Trophoblast cell (in vitro differentiated cells and primary cell): ENCODE measurements around the gene HS3ST3A1.

Experiments
- DNase-seq, 2 donors: peaks; one replicate each; pipeline ENCODE4 v3.0.0-alpha.2; 2016
- H2AFZ ChIP-seq: 2 replicates; pipeline ENCODE4 v1.6.1; 2013; ENCODE audit warnings: low read length, moderate library complexity, mild to moderate bottlenecking; ENCODE audit not compliant: insufficient read depth, poor library complexity
- H2AK5ac ChIP-seq: 2 replicates; pipeline ENCODE4 v1.6.1; 2013; ENCODE audit warnings: mild to moderate bottlenecking, low read length
- H2BK120ac ChIP-seq: 2 replicates; pipeline ENCODE4 v1.6.1; 2013; ENCODE audit warnings: low read length, mild to moderate bottlenecking, moderate library complexity; ENCODE audit not compliant: insufficient read depth, poor library complexity
- H2BK12ac ChIP-seq: 2 replicates; pipeline ENCODE4 v1.6.1; 2013; ENCODE audit warnings: mild to moderate bottlenecking, low read length, moderate library complexity
- H2BK5ac ChIP-seq: 2 replicates; pipeline ENCODE4 v1.6.1; 2013; ENCODE audit warnings: low read length, low read depth, moderate library complexity, mild to moderate bottlenecking; ENCODE audit not compliant: poor library complexity
- H3K14ac ChIP-seq: 2 replicates; pipeline ENCODE4 v1.6.1; 2013; ENCODE audit warnings: mild to moderate bottlenecking, low read length
- H3K18ac ChIP-seq: 2 replicates; pipeline ENCODE4 v1.6.1; 2013; ENCODE audit warnings: mild to moderate bottlenecking, low read length
- H3K23ac ChIP-seq: 2 replicates; pipeline ENCODE4 v1.6.1; 2013; ENCODE audit warnings: low read length
- H3K27ac ChIP-seq: 2 replicates; pipeline ENCODE4 v1.5.1; 2013; ENCODE audit warnings: low read depth, mild to moderate bottlenecking, inconsistent platforms, low read length, moderate library complexity
- H3K27me3 ChIP-seq: 2 replicates; pipeline ENCODE4 v1.6.1; 2013; ENCODE audit warnings: inconsistent platforms, mild to moderate bottlenecking, low read length, moderate library complexity; ENCODE audit not compliant: insufficient read depth
- H3K36me3 ChIP-seq, 2 experiments: 1 replicate in 1 of 2; 2 replicates in 1 of 2; pipeline ENCODE4 v1.6.1; 2013; ENCODE audit warnings: low read length in 2 of 2, mild to moderate bottlenecking in 2 of 2, moderate library complexity in 1 of 2; ENCODE audit not compliant: insufficient read depth in 2 of 2, control insufficient read depth in 1 of 2
- H3K4ac ChIP-seq: 2 replicates; pipeline ENCODE4 v1.6.1; 2013; ENCODE audit warnings: low read depth, mild to moderate bottlenecking, low read length, moderate library complexity
- H3K4me1 ChIP-seq, 2 experiments: 1 replicate in 1 of 2; 2 replicates in 1 of 2; pipeline ENCODE4 v1.6.1; 2013; ENCODE audit warnings: low read length in 2 of 2, mild to moderate bottlenecking in 2 of 2, moderate library complexity in 1 of 2; ENCODE audit not compliant: insufficient read depth in 2 of 2, control insufficient read depth in 1 of 2
- H3K4me2 ChIP-seq: 2 replicates; pipeline ENCODE4 v1.6.1; 2013; ENCODE audit warnings: inconsistent platforms, mild to moderate bottlenecking, low read length, moderate library complexity
- H3K4me3 ChIP-seq: 2 replicates; pipeline ENCODE4 v1.5.1; 2013; ENCODE audit warnings: mild to moderate bottlenecking, low read depth, low read length, inconsistent platforms
- H3K79me1 ChIP-seq: one replicate; pipeline ENCODE4 v1.6.1; 2013; ENCODE audit warnings: low read length
- H3K79me2 ChIP-seq: 2 replicates; pipeline ENCODE4 v1.6.1; 2013; ENCODE audit warnings: low read length, mild to moderate bottlenecking; ENCODE audit not compliant: control insufficient read depth, insufficient read depth, poor library complexity
- H3K9ac ChIP-seq: 2 replicates; pipeline ENCODE4 v1.6.1; 2013; ENCODE audit warnings: mild to moderate bottlenecking, low read length
- H3K9me3 ChIP-seq: 2 replicates; pipeline ENCODE4 v1.6.1; 2013; ENCODE audit warnings: low read depth, mild to moderate bottlenecking, control low read depth, inconsistent platforms, low read length; ENCODE audit not compliant: insufficient read depth
- H4K12ac ChIP-seq: 2 replicates; pipeline ENCODE4 v1.6.1; 2013; ENCODE audit warnings: low read depth, mild to moderate bottlenecking, low read length, moderate library complexity
- H4K8ac ChIP-seq: 2 replicates; pipeline ENCODE4 v1.6.1; 2013; ENCODE audit warnings: low read depth, mild to moderate bottlenecking, low read length, moderate library complexity
- H4K91ac ChIP-seq: one replicate; pipeline ENCODE4 v1.6.1; 2013; ENCODE audit warnings: low read depth, mild to moderate bottlenecking, low read length, moderate library complexity
- WGBS: extraction: QIAGEN DNeasy Blood & Tissue Kit; methylation state at CpG from one replicate; pipeline ENCODE4 v1.1.7; 2013; ENCODE audit warnings: missing lambda C conversion rate; ENCODE audit not compliant: insufficient read length, insufficient coverage; ENCODE audit errors: extremely low coverage; 5-methylcytosine and 5-hydroxymethylcytosine counted together

The HS3ST3A1 gene

GRCh38 chr17:13581925-13582324 lies 19.8 kb downstream of the HS3ST3A1 start:
- Histone ChIP-seq H4K12ac (no peak overlapping the region), H4K91ac (no peak overlapping the region), H2BK5ac (no peak overlapping the region), H3K4me3 (no peak overlapping the region), H3K79me1 (no peaks in the 10 kb centered on the region), H3K23ac (no peak overlapping the region), H3K18ac (no peak overlapping the region), H2BK120ac (no peak overlapping the region), H3K4me1 (no peaks in the 10 kb centered on the region), H3K4me2 (no peak overlapping the region), H3K27ac (no peak overlapping the region), H3K79me2 (no peaks in the 10 kb centered on the region), H3K4ac (no peak overlapping the region), H3K36me3 (no peaks in the 10 kb centered on the region), H4K8ac (no peak overlapping the region), H3K9ac (no peak overlapping the region), H3K9me3 (no peaks in the 10 kb centered on the region), H3K14ac (no peak overlapping the region), H3K27me3 (no peaks in the 10 kb centered on the region), H2BK12ac (no peak overlapping the region), H2AFZ (no peak overlapping the region), H2AK5ac (no peak overlapping the region)
- no peak for DNase-seq
- WGBS: no CpG with 5 or more reads among the region's 3 CpGs

DNA sequence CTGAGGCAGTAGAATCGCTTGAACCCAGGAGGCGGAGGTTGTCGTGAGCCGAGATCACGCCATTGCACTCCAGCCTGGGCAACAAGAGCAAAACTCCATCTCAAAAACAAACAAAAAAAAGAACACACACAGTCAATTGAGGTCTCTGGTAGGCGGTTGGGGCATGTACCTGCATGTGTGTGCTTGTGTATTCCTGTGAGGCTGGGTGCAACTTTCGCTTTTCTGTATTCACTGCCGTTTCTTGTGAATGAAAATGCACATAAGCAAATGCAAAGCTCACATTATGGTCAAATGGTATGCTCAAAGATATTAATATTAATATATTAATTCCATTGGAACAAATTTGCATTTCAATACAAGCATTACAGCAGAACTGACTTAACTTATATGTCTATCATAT lies 20.9 kb downstream of the HS3ST3A1 start:
- Histone ChIP-seq H3K23ac (no peak overlapping the region), H3K4me3 (no peak overlapping the region), H2BK5ac (no peak overlapping the region), H3K18ac (no peak overlapping the region), H3K79me1 (no peaks in the 10 kb centered on the region), H3K36me3 (no peaks in the 10 kb centered on the region), H3K14ac (no peak overlapping the region), H3K27me3 (no peaks in the 10 kb centered on the region), H4K12ac (no peak overlapping the region), H3K4ac (no peak overlapping the region), H3K4me2 (no peak overlapping the region), H3K9ac (no peak overlapping the region), H3K79me2 (no peaks in the 10 kb centered on the region), H2AK5ac (no peak overlapping the region), H2BK12ac (no peak overlapping the region), H4K8ac (no peak overlapping the region), H3K9me3 (no peaks in the 10 kb centered on the region), H2AFZ (no peak overlapping the region), H3K27ac (no peak overlapping the region), H4K91ac (no peak overlapping the region), H2BK120ac (no peak overlapping the region), H3K4me1 (no peaks in the 10 kb centered on the region)
- DNase-seq: no peak
- WGBS: no CpG with 5 or more reads among the region's 8 CpGs

DNA sequence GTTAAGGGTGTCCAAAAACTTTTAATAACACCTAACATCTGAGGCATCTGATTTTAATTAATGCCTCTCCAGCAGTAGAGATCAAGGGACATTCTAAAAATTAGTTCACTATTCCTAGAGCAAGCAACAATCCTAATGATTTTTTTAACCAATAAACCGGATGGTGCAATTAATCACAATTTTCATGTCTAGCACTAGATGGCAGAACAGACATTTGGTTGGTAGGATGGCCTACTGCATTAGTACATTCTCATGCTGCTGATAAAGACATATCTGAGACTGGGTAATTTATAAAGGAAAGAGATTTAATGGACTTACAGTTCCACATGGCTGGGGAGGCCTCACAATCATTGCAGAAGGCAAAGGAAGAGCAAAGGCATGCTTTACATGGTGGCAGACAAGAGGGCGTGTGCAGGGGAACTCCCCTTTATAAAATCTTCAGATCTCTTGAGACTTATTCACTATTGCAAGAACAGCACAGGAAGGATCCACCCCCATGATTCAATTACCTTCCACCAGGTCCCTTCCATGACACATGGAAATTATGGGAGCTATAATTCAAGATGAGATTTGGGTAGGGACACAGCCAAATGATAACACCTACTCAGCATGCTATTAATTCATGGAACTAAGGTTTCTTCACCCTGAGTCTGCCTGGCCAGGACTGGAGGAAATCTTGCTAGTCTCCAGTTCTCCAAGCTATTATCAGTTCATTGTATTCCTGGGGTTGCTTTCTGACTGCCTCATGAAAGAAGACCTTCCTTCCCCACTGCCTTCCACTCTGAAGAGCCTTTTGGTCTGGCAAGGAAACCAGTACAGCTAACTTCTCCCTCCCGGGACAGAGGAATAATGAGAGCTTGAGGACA lies 24.8 kb downstream of the HS3ST3A1 start:
- Histone ChIP-seq H4K12ac (no peak overlapping the region), H3K4me3 (no peak overlapping the region), H2AK5ac (no peak overlapping the region), H2BK120ac (no peak overlapping the region), H3K18ac (no peak overlapping the region), H3K27ac (no peak overlapping the region), H2BK5ac (no peak overlapping the region), H3K79me1 (no peaks in the 10 kb centered on the region), H3K27me3 (no peaks in the 10 kb centered on the region), H4K91ac (no peak overlapping the region), H3K4me2 (no peak overlapping the region), H3K4ac (no peak overlapping the region), H4K8ac (no peak overlapping the region), H2AFZ (no peak overlapping the region), H3K23ac (no peak overlapping the region), H3K14ac (no peak overlapping the region), H3K4me1 (no peaks in the 10 kb centered on the region), H3K36me3 (no peaks in the 10 kb centered on the region), H2BK12ac (no peak overlapping the region), H3K79me2 (no peaks in the 10 kb centered on the region), H3K9me3 (no peaks in the 10 kb centered on the region), H3K9ac (no peak overlapping the region)
- DNase-seq: no peak
- WGBS: no CpG with 5 or more reads among the region's 3 CpGs

DNA sequence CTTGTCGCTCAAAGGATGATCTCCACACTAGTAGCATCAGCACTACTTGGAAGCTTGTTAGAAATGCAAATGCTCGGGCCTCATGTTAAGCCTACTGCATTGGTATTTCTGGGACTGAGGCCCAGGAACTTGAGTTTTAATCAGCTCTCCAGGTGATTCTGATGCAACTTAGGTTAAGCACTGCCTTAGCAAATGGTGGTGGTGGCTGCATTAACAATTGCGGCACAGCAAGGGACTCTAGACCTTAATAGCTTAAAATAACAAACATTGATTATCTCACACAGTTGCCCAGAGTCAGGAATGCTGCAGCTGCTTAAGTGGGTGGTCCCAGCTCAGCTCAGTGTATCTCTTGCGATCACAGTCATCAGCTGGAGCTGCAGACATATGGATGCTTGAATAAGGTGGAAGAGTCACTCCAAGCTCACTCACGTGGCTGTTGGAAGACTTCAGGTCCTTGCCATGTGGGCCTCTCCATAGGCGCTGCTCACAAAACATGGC lies 25.8 kb downstream of the HS3ST3A1 start:
- H2AFZ ChIP-seq: no peak overlapping the region
- WGBS: no CpG with 5 or more reads among the region's 6 CpGs

More for the DNA sequence above, 25.8 kb downstream of the HS3ST3A1 start:
- no peak overlapping the region for H4K91ac ChIP-seq
- H3K9me3 ChIP-seq: no peaks in the 10 kb centered on the region
- no peaks in the 10 kb centered on the region for H3K27me3 ChIP-seq
- no peak overlapping the region for H4K8ac ChIP-seq
- no peak overlapping the region for H2AK5ac ChIP-seq
- no peak overlapping the region for H3K9ac ChIP-seq
- H2BK12ac ChIP-seq: no peak overlapping the region
- H2BK5ac ChIP-seq: no peak overlapping the region
- H3K4ac ChIP-seq: no peak overlapping the region
- DNase-seq: no peak
- H2BK120ac ChIP-seq: no peak overlapping the region
- H3K79me2 ChIP-seq: no peaks in the 10 kb centered on the region
- no peak overlapping the region for H3K14ac ChIP-seq
- H3K79me1 ChIP-seq: no peaks in the 10 kb centered on the region
- no peak overlapping the region for H3K23ac ChIP-seq
- H3K27ac ChIP-seq: no peak overlapping the region
- no peaks in the 10 kb centered on the region for H3K4me1 ChIP-seq
- no peak overlapping the region for H3K4me2 ChIP-seq
- no peaks in the 10 kb centered on the region for H3K36me3 ChIP-seq
- H4K12ac ChIP-seq: no peak overlapping the region
- no peak overlapping the region for H3K4me3 ChIP-seq
- no peak overlapping the region for H3K18ac ChIP-seq
